SK-N-SH (cell line): ENCODE results near the gene FRS3. TPM values are rescaled to one million over a fixed set of nuclear protein-coding genes. Genes with fewer than 3 reads are reported as not detected.
A peak's percentile ranks its signal among the peaks of the same experiment; 100 is the strongest.

ENCODE experiments used
- CTCF ChIA-PET: fragments of 300-600, 350-600 bp; formaldehyde crosslinking; extraction: SDS; loops from one replicate; lab custom pipeline; 2021; lab: Yijun Ruan, JAX
- POLR2A ChIA-PET: fragments of 350-600 bp; sonication (Branson Sonifier 250); formaldehyde crosslinking; extraction: SDS; loops from one replicate; lab custom pipeline; 2020; ENCODE audit warnings: antibody characterized with exemption, inconsistent platforms; lab: Yijun Ruan, JAX
- DNase-seq: peaks from one replicate; pipeline ENCODE4 v3.0.0; 2012
- H2AFZ ChIP-seq: fragments of 200-600 bp; sonication (generic); 2 replicates; pipeline ENCODE4 v1.8.1; 2016; ENCODE audit warnings: antibody characterized with exemption, mild to moderate bottlenecking, low read depth
- H3F3A ChIP-seq: fragments of 200-600 bp; sonication (generic); replicated peaks from 2 replicates; pipeline ENCODE3; 2016; ENCODE audit warnings: antibody characterized with exemption, mild to moderate bottlenecking; ENCODE audit not compliant: insufficient read depth
- H3K27ac ChIP-seq, 2 experiments: fragments of 200-500 bp in 1 of 2; fragments of 200-600 bp in 1 of 2; sonication (Bioruptor generic) in 1 of 2; sonication (generic), shearing (Covaris generic) in 1 of 2; 2 replicates each; pipeline versions ENCODE4 v1.5.1 to v1.6.1; 2014 to 2016; ENCODE audit warnings: low read depth in 2 of 2, inconsistent platforms in 1 of 2, low read length in 1 of 2, mild to moderate bottlenecking in 1 of 2, mixed read lengths in 1 of 2
- H3K27me3 ChIP-seq: fragments of 200-600 bp; sonication (generic), shearing (Covaris generic); 2 replicates; pipeline ENCODE4 v1.6.1; 2016; ENCODE audit warnings: mixed run types; ENCODE audit not compliant: insufficient read depth
- H3K36me3 ChIP-seq, 2 experiments: fragments of 200-500 bp in 1 of 2; fragments of 200-600 bp in 1 of 2; sonication (Bioruptor generic) in 1 of 2; sonication (generic) in 1 of 2; replicated peaks in 1 of 2; 2 replicates each; pipeline versions ENCODE3 to v1.5.1; 2014 to 2016; ENCODE audit warnings: low read length in 1 of 2, mild to moderate bottlenecking in 1 of 2; ENCODE audit not compliant: insufficient read depth in 2 of 2, control insufficient read depth in 1 of 2
- H3K4me1 ChIP-seq, 2 experiments: fragments of 200-500 bp in 1 of 2; fragments of 200-600 bp in 1 of 2; sonication (Bioruptor generic) in 1 of 2; sonication (generic), shearing (Covaris generic) in 1 of 2; 2 replicates each; pipeline versions ENCODE4 v1.5.1 to v1.6.1; 2014 to 2016; ENCODE audit warnings: low read depth in 1 of 2, low read length in 1 of 2, mixed run types in 1 of 2; ENCODE audit not compliant: insufficient read depth in 2 of 2, control insufficient read depth in 1 of 2
- H3K4me2 ChIP-seq: fragments of 200-600 bp; sonication (generic), shearing (Covaris generic); 2 replicates; pipeline ENCODE4 v1.6.1; 2017; ENCODE audit warnings: mixed run types
- H3K4me3 ChIP-seq, 2 experiments: fragments of 200-500 bp in 1 of 2; fragments of 200-600 bp in 1 of 2; sonication (Bioruptor generic) in 1 of 2; sonication (generic), shearing (Covaris generic) in 1 of 2; 2 replicates each; pipeline versions ENCODE4 v1.5.1 to v1.8.1; 2014 to 2016; ENCODE audit warnings: low read depth in 2 of 2, inconsistent platforms in 1 of 2, low read length in 1 of 2, mild to moderate bottlenecking in 1 of 2, mixed read lengths in 1 of 2, moderate library complexity in 1 of 2
- H3K79me2 ChIP-seq: fragments of 200-600 bp; sonication (generic); 2 replicates; pipeline ENCODE4 v1.8.1; 2017; ENCODE audit warnings: mild to moderate bottlenecking; ENCODE audit not compliant: insufficient read depth
- H3K9ac ChIP-seq: fragments of 200-600 bp; sonication (generic); 2 replicates; pipeline ENCODE4 v1.6.1; 2017; ENCODE audit warnings: mixed run types
- H3K9me2 ChIP-seq: fragments of 200-600 bp; sonication (generic); 2 replicates; pipeline ENCODE4 v1.6.1; 2017; ENCODE audit warnings: mixed run types
- H3K9me3 ChIP-seq: fragments of 200-600 bp; sonication (generic); 2 replicates; pipeline ENCODE4 v1.6.1; 2017; ENCODE audit warnings: mixed run types, mild to moderate bottlenecking, moderate library complexity
- H4K20me1 ChIP-seq: fragments of 200-600 bp; sonication (generic); 2 replicates; pipeline ENCODE4 v1.6.1; 2017; ENCODE audit warnings: mild to moderate bottlenecking, mixed run types; ENCODE audit not compliant: insufficient read depth
- ELF1 ChIP-seq: IDR thresholded peaks from 2 replicates; pipeline ENCODE4 v1.4.0; 2012
- EP300 ChIP-seq, 2 experiments: IDR thresholded peaks; 2 replicates each; pipeline versions ENCODE4 v1.4.0 to v1.6.1; 2012; ENCODE audit warnings: borderline replicate concordance in 1 of 2, low read depth in 1 of 2, low read length in 1 of 2
- FOXM1 ChIP-seq: IDR thresholded peaks from 2 replicates; pipeline ENCODE4 v1.4.0; 2012; ENCODE audit warnings: low read depth, mild to moderate bottlenecking
- GATA2 ChIP-seq: sonication (generic); formaldehyde crosslinking; IDR thresholded peaks from 2 replicates; pipeline ENCODE4 v1.5.0; 2020; ENCODE audit warnings: mild to moderate bottlenecking, missing genetic modification reagents
- IRF3 ChIP-seq: fragments of 150-350 bp; IDR thresholded peaks from 2 replicates; pipeline ENCODE4 v1.6.1; 2016; ENCODE audit warnings: mild to moderate bottlenecking, low read depth, low read length
- JUND ChIP-seq: IDR thresholded peaks from 2 replicates; pipeline ENCODE4 v1.4.0; 2012
- MEF2A ChIP-seq: IDR thresholded peaks from 2 replicates; pipeline ENCODE4 v1.4.0; 2012; ENCODE audit warnings: low read depth, borderline replicate concordance
- MXI1 ChIP-seq: IDR thresholded peaks from 2 replicates; pipeline ENCODE4 v1.6.1; 2012; ENCODE audit warnings: mild to moderate bottlenecking, low read depth, low read length, improper control_type of control experiment
- NFIC ChIP-seq: IDR thresholded peaks from 2 replicates; pipeline ENCODE4 v1.4.0; 2012; ENCODE audit warnings: borderline replicate concordance
- POLR2AphosphoS5 ChIP-seq: IDR thresholded peaks from 2 replicates; pipeline ENCODE4 v1.6.1; 2012; ENCODE audit warnings: low read depth, low read length
- RAD21 ChIP-seq: IDR thresholded peaks from 2 replicates; pipeline ENCODE4 v1.6.1; 2012; ENCODE audit warnings: mild to moderate bottlenecking, low read length
- RFX5 ChIP-seq: IDR thresholded peaks from 2 replicates; pipeline ENCODE4 v1.6.1; 2012; ENCODE audit warnings: mild to moderate bottlenecking, improper control_type of control experiment, low read length
- SMC3 ChIP-seq: IDR thresholded peaks from 2 replicates; pipeline ENCODE4 v1.6.1; 2012; ENCODE audit warnings: low read depth, low read length, improper control_type of control experiment
- TAF1 ChIP-seq: IDR thresholded peaks from 2 replicates; pipeline ENCODE4 v1.6.1; 2012; ENCODE audit warnings: low read depth, mild to moderate bottlenecking, low read length, moderate library complexity, borderline replicate concordance
- YY1 ChIP-seq: IDR thresholded peaks from 2 replicates; pipeline ENCODE4 v1.4.0; 2012; ENCODE audit warnings: low read depth, mild to moderate bottlenecking
- WGBS: methylation state at CpG from one replicate; pipeline ENCODE4 v1.1.6; 2017; ENCODE audit warnings: low lambda C conversion rate; 5-methylcytosine and 5-hydroxymethylcytosine counted together
- polyA plus RNA-seq, 3 experiments: library from polyadenylated mRNA; depleted of rRNA; stranded (reverse); fragments of >200 nt; gene quantifications; 2 replicates each; pipeline ENCODE4 v1.2.3, GENCODE V29; 2012
- TF ChIP-seq, protein P1 (sequence below): IDR thresholded peaks from 2 replicates; pipeline ENCODE4 v1.4.0; 2012; ENCODE audit warnings: low read depth
- TF ChIP-seq, protein P2 (sequence below): IDR thresholded peaks from 2 replicates; pipeline ENCODE4 v1.4.0; 2012; ENCODE audit warnings: low read depth, borderline replicate concordance

Gene FRS3
- polyA plus RNA-seq, 1 of the 3 experiments (the other 2 are of a cell fraction) = 8.6 TPM

- peaks cover 14 to 19% of the 10 kb centered on the region in 2 experiments; a peak in 2 of 4 replicates for H3K4me1 ChIP-seq
- no peaks in the 10 kb centered on the region for H4K20me1 ChIP-seq
- no peaks in the 10 kb centered on the region for H3K9me3 ChIP-seq
- peaks cover 31% of the 10 kb centered on the region for H3K79me2 ChIP-seq
- H3K9ac ChIP-seq = no peak overlapping the region
- H3K36me3 ChIP-seq = no peaks in the 10 kb centered on the region
- ChIA-PET POLR2A (no interaction called here), CTCF (interaction anchor here (0.9 to 2.1 kb wide), 3 partner anchors 17 to 93 kb away, joined by 3 to 15 read pairs (median 4); no protein-coding TSS in a partner anchor)
- peak overlapping the region; percentile 59 for H3K4me2 ChIP-seq
- no peak overlapping the region for H3K4me3 ChIP-seq
- no peaks in the 10 kb centered on the region for H3K27me3 ChIP-seq
- peak overlapping the region in 1 of 2 experiments; percentile 51; a peak in 2 of 4 replicates for H3K27ac ChIP-seq
- TF ChIP-seq MXI1 (no peak), GATA2 (no peak), ELF1 (no peak), MEF2A (no peak), TAF1 (no peak), IRF3 (no peak), YY1 (no peak), SMC3 (no peak), JUND (no peak), FOXM1 (no peak), RFX5 (no peak), POLR2AphosphoS5 (no peak), EP300 (IDR thresholded peaks at IDR 0.05; ENCODE audit: borderline replicate concordance in 1 of 2, low read depth in 1 of 2, low read length in 1 of 2) (no peak), RAD21 (no peak), NFIC (no peak)
- TF ChIP-seq, protein P1, sequence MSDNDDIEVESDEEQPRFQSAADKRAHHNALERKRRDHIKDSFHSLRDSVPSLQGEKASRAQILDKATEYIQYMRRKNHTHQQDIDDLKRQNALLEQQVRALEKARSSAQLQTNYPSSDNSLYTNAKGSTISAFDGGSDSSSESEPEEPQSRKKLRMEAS = no peak
- TF ChIP-seq, protein P2, sequence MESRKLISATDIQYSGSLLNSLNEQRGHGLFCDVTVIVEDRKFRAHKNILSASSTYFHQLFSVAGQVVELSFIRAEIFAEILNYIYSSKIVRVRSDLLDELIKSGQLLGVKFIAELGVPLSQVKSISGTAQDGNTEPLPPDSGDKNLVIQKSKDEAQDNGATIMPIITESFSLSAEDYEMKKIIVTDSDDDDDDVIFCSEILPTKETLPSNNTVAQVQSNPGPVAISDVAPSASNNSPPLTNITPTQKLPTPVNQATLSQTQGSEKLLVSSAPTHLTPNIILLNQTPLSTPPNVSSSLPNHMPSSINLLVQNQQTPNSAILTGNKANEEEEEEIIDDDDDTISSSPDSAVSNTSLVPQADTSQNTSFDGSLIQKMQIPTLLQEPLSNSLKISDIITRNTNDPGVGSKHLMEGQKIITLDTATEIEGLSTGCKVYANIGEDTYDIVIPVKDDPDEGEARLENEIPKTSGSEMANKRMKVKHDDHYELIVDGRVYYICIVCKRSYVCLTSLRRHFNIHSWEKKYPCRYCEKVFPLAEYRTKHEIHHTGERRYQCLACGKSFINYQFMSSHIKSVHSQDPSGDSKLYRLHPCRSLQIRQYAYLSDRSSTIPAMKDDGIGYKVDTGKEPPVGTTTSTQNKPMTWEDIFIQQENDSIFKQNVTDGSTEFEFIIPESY = no peak
- no peaks in the 10 kb centered on the region for H3F3A ChIP-seq
- 93% methylated on average over 7 of the region's 8 CpGs for WGBS
- DNase-seq = no peak
- no peaks in the 10 kb centered on the region for H3K9me2 ChIP-seq
- no peak overlapping the region for H2AFZ ChIP-seq
Measured at GRCh38 chr6:41722969-41723529, 56.7 kb downstream of the FRS3 start.
